GM18951 (cell line): ENCODE measurements around the gene KCNQ1.

Experiments used
- POLR2A ChIP-seq: IDR thresholded peaks from 4 replicates; pipeline ENCODE4 v1.6.1; 2011; ENCODE audit warnings: mild to moderate bottlenecking; ENCODE audit not compliant: insufficient read length, insufficient read depth; ENCODE audit errors: extremely low read depth
- in situ Hi-C: fragments of 300-500 bp; cut with MboI; formaldehyde crosslinking; loops from one replicate; pipeline ENCODE4 v1.12.0; 2022; ENCODE audit warnings: low sequenced_read_pairs, mixed read lengths, inconsistent platforms; ENCODE audit not compliant: unreplicated experiment

Gene KCNQ1

DNA sequence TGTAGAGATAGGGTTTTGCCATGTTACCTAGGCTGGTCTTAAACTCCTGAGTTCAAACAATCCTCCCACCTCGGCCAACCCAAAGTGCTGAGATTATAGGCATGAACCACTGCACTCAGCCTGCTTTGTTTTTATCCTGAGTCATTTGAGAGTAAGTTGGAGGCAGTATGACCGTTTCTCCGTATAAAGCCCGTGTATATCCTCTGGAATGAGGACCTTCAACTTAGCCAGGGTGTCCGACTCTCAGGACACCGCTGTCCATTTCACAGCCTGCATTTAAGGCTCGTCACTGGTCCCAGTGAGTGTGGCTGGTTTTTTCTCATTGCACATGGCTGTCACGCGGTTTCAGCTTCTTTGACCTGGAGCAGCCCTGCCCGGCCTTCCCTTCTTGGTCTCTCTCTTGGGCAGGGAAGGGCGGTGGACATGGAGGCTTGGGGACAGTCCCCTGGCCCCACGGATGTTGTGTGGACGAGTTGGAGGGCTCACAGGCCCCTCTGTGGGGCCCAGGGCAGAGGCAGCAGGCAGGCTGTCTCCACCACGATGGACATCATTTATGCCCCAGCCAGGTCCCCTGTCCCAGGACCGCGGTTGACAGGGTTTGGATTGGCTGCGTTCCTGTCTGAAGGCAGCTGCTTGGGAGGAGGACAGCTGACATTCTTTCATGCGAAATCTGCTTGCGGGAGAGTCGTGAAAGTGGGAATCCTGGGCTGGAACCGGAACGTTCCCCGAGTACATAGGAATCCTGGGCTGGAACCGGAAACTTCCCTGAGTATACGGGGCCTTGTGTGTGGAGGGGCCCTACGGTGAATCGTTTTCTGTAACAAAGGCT, 93.3 kb downstream of the KCNQ1 start:
- no peak for TF ChIP-seq POLR2A
- in situ Hi-C loops, result loop anchor here (10.0 kb wide), 1 partner anchor 103 kb away; no protein-coding TSS in a partner anchor

DNA sequence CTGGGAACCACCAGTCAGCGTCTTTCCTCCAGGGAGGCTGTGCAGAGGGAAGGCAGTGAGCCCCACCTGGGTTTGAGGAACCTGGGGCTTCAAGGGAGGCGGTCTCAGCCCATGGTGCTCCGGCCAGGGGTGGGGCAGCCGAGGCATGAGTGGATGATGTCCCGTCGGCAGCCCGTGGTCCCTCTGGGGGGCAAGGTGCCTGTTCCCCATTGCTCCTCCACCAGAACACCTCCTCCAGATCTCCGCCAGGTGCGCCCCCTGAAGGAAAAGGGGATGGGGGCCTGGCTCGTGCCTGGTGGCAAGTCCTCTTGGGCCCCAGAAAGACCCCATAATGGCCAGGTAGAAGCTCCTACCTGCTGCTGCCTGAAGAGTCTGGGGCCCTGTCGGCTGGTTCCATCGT, 94.1 kb downstream of the KCNQ1 start:
- TF ChIP-seq POLR2A, result no peak
- in situ Hi-C loops, result loop anchor here (10.0 kb wide), 1 partner anchor 104 kb away; no protein-coding TSS in a partner anchor

GRCh38 chr11:2539371-2540222, 94.8 kb downstream of the KCNQ1 start:
- TF ChIP-seq POLR2A, result no peak
- in situ Hi-C loops, result loop anchor here (10.0 kb wide), 1 partner anchor 105 kb away; no protein-coding TSS in a partner anchor

- no peak for TF ChIP-seq POLR2A
- in situ Hi-C loops, result no loop called here
These were observed 95.6 kb downstream of the KCNQ1 start for GRCh38 chr11:2540223-2540991.

DNA sequence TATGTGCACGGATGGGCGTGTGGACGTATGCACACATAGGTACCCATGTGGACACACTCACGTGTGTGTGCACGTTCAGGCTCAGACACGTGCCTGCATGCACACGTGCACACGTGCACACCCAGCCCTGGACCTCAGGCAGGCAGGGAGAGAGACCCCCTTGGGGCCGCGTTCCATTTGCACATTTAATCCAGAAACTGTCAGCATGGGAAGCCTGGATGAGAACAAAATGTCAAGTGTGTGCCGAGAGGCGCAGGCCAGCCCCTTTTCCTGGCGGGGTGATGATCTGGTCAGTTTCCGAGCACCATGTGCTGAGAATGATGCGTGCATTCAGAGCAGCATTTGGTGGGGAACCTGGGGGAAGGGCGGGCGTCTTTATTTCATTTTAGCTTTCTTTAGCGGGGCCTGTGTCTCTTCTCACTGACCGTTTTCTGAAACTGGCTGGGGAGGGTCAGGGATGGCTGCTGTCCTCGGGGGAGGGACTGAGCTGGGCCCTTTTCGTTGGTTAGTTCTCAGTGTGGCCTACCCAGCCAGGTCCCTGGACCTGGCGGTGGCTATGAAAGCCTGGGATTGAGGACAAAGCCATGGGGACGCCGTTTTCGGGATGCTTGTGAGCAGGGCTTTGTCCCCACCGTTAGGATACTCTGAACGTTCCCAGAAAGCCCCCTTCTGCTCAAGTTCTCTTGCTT, 96.3 kb downstream of the KCNQ1 start:
- in situ Hi-C loops, result no loop called here
- TF ChIP-seq POLR2A, result no peak

DNA sequence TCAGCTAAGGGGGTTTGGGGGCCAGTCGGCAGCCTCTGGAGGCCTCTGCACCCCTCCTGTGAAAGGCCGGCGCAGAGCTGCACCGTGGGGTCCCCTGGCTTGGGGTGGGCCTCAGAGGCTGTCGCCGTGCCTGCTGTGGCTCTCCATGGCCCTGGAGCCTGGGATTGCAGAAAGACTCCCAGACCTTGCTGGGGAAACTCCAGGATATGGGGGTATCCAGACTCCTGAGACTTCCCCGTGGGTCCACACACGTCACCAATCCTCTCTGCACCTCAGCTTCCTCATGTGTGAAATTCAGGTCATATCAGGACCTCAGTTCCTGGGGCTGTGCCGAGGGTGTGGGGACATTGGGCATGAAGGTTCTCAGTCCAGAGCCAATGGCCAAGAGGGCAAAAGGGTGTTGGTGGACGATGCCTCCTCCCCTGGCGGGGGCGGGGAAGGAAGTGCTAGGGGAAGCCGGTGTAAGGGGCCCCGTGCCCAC, 97.1 kb downstream of the KCNQ1 start:
- in situ Hi-C loops, result no loop called here
- TF ChIP-seq POLR2A, result no peak

DNA sequence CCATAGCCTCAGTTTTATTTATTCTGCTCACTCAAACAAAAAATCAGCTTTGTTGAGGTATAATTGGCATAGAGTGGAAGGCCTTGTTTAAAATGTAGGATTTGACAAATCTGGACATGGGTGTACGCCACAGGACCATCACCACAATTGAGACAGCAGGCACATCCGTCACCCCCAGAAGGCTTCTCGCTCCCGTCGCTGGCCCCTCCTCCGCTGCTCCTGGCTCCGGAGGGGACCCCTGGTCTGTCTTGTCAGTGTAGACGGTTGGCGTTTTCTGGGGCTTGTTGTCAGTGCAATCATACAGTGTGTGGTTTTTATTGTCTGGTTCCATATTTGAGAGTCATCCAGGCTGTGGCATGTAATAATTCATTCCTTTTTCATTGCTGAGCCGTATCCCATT, 97.6 kb downstream of the KCNQ1 start:
- TF ChIP-seq POLR2A, result no peak
- in situ Hi-C loops, result no loop called here

GRCh38 chr11:2547806-2548205, 103.0 kb downstream of the KCNQ1 start:
- in situ Hi-C loops, result no loop called here
- TF ChIP-seq POLR2A, result no peak

- in situ Hi-C loops, result no loop called here
- TF ChIP-seq POLR2A, result no peak
These were observed 103.8 kb downstream of the KCNQ1 start for GRCh38 chr11:2548596-2548995.

DNA sequence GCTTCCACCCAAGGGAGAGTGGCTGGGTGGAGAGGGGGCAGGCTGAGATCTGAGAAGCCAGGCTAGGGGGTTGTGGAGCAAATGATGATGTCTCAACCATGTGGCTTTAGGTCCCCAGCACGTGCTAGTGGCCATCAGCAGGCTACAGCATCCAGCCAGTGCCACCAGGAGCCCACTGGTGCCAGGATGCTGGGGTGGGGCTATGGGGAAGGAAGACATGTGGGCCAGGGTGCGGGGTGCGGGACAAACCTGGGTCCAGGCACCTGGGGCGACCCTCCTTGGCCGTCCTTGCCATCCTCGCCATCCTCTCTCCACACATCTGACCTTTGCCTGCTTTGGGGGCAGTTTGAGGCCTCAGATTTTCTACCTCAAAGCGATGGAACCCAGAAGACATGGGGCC, 104.3 kb downstream of the KCNQ1 start:
- no peak for TF ChIP-seq POLR2A
- in situ Hi-C loops, result no loop called here

DNA sequence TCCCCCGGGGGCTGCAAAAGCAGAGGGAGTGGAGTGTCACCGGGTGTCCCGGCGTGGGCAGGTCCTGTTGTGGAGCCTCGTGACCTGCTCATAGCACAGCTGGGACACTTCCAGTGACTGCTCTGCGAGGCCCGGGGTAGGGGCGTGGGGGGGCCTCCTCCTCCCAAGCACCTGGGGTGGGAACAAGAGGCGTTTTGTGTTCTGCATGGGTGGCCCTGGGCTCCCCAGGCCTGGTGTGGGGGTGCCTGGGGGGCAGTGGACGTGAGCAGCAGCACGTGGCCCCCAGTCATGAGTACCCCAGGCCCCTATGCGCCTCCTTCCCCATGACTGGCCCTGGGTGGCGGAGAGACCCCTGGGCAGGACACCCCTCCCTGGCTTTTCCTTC, 104.7 kb downstream of the KCNQ1 start:
- no peak for TF ChIP-seq POLR2A
- in situ Hi-C loops, result no loop called here

GRCh38 chr11:2549876-2550605, 105.2 kb downstream of the KCNQ1 start:
- no peak for TF ChIP-seq POLR2A
- in situ Hi-C loops, result no loop called here
